Activated naive CD8-positive, alpha-beta T cell (primary cell): Measurements from ENCODE around the gene ARSA.

Experiments
- H3K27ac Mint-ChIP-seq: one replicate; pipeline ENCODE4 v1.8.0; 2021; ENCODE audit warnings: mixed read lengths
- H3K27me3 Mint-ChIP-seq: one replicate; pipeline ENCODE4 v1.8.0; 2021; ENCODE audit warnings: mixed read lengths
- H3K36me3 Mint-ChIP-seq: one replicate; pipeline ENCODE4 v1.8.0; 2021; ENCODE audit warnings: mixed read lengths
- H3K4me1 Mint-ChIP-seq: one replicate; pipeline ENCODE4 v1.8.0; 2021; ENCODE audit warnings: low read depth, mixed read lengths
- H3K4me3 Mint-ChIP-seq: one replicate; pipeline ENCODE4 v1.8.0; 2021; ENCODE audit warnings: mild to moderate bottlenecking, mixed read lengths
- H3K9me3 Mint-ChIP-seq: one replicate; pipeline ENCODE4 v1.8.0; 2021; ENCODE audit warnings: low read depth, mixed read lengths

Gene ARSA

GRCh38 chr22:50584106-50585096 lies 43.6 kb downstream of the ARSA start:
- H3K36me3 Mint-ChIP-seq, result no peaks in the 10 kb centered on the region
- no peaks in the 10 kb centered on the region for H3K27me3 Mint-ChIP-seq
- H3K9me3 Mint-ChIP-seq, result no peaks in the 10 kb centered on the region
- H3K4me1 Mint-ChIP-seq, result peaks cover 20% of the 10 kb centered on the region
- H3K27ac Mint-ChIP-seq, result no peak overlapping the region
- peak overlapping the region; percentile 95 for H3K4me3 Mint-ChIP-seq

DNA sequence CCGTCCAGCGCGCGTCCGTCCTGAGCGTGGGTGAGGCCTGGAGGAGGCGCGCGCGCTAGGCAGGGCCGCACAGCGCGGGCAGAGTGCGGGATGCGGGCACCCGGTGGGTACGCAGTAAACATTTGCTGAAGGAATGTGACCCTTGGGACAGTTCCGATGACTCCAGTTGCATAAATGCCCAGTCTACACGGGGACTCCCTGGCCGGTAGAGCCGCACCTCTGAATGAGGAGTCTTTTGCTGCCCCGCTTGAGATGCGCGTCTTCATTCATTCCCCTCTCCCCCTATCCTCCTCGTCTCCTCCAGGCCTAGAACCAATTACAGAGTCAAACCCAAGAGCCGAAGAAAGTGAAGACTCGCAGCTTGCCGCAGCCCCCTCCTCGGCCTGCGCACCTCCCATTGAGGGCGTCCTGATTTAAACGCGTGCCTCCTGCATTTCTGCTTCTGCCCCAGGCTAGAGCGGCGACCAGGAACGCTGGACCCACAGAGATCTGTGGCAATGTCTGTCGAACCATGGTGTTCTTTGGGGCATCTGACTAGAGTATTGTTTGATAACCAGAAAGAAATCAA lies 44.6 kb downstream of the ARSA start:
- Mint-ChIP-seq H3K4me1 (peaks cover 20% of the 10 kb centered on the region), H3K4me3 (peak overlapping the region; percentile 95), H3K27ac (peak overlapping the region; percentile 83), H3K36me3 (no peaks in the 10 kb centered on the region), H3K9me3 (no peaks in the 10 kb centered on the region), H3K27me3 (no peaks in the 10 kb centered on the region)

GRCh38 chr22:50582493-50583293 lies 45.3 kb downstream of the ARSA start, which contains the start of gene CHKB:
CHKB (minus strand) TSS chr22:50582849; CDS start chr22:50582781, 68 bp downstream.
- peak within 1 kb of the TSS; percentile 87 for H3K27ac Mint-ChIP-seq
- no peaks in the 10 kb centered on the region for H3K9me3 Mint-ChIP-seq
- H3K4me3 Mint-ChIP-seq, result peak within 1 kb of the TSS; percentile 95
- H3K4me1 Mint-ChIP-seq, result peaks cover 20% of the 10 kb centered on the region
- no peaks in the 10 kb centered on the region for H3K36me3 Mint-ChIP-seq
- H3K27me3 Mint-ChIP-seq, result no peaks in the 10 kb centered on the region

GRCh38 chr22:50581950-50582492 lies 45.9 kb downstream of the ARSA start:
- Mint-ChIP-seq H3K4me1 (peaks cover 25% of the 10 kb centered on the region), H3K36me3 (no peaks in the 10 kb centered on the region), H3K27me3 (no peaks in the 10 kb centered on the region), H3K9me3 (no peaks in the 10 kb centered on the region), H3K27ac (peak overlapping the region; percentile 70), H3K4me3 (peak overlapping the region; percentile 95)

DNA sequence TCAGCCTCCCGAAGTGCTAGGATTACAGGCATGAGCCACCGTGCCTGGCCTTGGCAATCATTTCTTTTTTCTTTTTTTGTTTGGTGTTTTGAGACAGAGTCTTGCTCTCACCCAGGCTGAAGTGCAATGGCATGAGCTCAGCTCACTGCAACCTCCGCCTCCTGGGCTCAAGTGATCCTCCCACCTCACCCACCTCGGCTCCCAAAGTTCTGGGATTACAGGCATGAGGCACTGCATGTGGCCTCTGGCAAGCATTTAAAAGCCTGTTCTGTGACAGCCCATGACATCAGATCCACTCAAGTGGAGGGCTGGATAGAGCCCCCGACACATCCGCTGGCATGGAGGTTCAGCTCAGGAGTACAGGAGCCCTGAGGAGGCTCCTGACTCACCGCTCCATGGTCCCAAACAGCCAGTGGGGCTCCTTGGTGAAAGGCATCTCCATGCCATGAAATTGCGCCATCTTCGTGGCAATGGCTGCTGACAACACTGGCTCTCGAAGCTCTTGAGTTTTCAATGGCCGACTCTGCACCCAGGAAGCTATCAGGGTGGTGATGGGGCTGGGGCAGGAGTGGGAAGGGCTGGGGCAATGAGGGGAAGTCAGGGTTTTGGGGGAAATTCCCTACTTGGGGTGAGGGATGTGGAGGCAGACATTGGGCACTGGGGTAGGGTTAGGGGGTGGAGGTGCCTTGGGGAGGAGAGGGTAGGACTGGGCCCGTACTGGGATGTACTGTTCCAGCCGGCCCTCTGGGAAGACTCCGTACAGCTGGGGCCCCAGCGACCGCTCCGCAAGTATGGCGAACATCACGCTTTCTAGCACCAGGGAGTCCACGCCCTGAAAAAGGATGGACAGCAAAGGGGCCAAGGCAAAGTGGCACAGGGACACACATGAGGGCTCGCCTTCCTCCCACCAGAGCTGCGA lies 46.7 kb downstream of the ARSA start:
- H3K36me3 Mint-ChIP-seq, result no peaks in the 10 kb centered on the region
- H3K9me3 Mint-ChIP-seq, result no peaks in the 10 kb centered on the region
- no peaks in the 10 kb centered on the region for H3K27me3 Mint-ChIP-seq
- H3K4me1 Mint-ChIP-seq, result peaks cover 26% of the 10 kb centered on the region
- peak overlapping the region; percentile 70 for H3K27ac Mint-ChIP-seq
- peak overlapping the region; percentile 87 for H3K4me3 Mint-ChIP-seq

- Mint-ChIP-seq H3K9me3 (no peaks in the 10 kb centered on the region), H3K4me1 (peaks cover 26% of the 10 kb centered on the region), H3K27me3 (no peaks in the 10 kb centered on the region), H3K4me3 (no peak overlapping the region), H3K36me3 (no peaks in the 10 kb centered on the region), H3K27ac (no peak overlapping the region)
These were observed 48.2 kb downstream of the ARSA start for GRCh38 chr22:50579752-50580151.

GRCh38 chr22:50578776-50579310 lies 49.1 kb downstream of the ARSA start:
- Mint-ChIP-seq H3K4me1 (peaks cover 24% of the 10 kb centered on the region), H3K36me3 (no peaks in the 10 kb centered on the region), H3K4me3 (no peak overlapping the region), H3K9me3 (no peaks in the 10 kb centered on the region), H3K27me3 (no peaks in the 10 kb centered on the region), H3K27ac (no peak overlapping the region)

GRCh38 chr22:50577987-50578775 lies 49.8 kb downstream of the ARSA start, which contains the start of gene CPT1B:
CPT1B (minus strand) TSS chr22:50578427; CDS start chr22:50577915, 512 bp downstream.
- Mint-ChIP-seq H3K9me3 (no peaks in the 10 kb centered on the region), H3K4me3 (peak within 1 kb of the TSS; percentile 17), H3K27me3 (no peaks in the 10 kb centered on the region), H3K4me1 (peaks cover 17% of the 10 kb centered on the region), H3K36me3 (no peaks in the 10 kb centered on the region), H3K27ac (no peak within 1 kb of the TSS)

GRCh38 chr22:50577697-50577986 lies 50.3 kb downstream of the ARSA start:
- Mint-ChIP-seq H3K27me3 (no peaks in the 10 kb centered on the region), H3K9me3 (no peaks in the 10 kb centered on the region), H3K4me1 (peaks cover 17% of the 10 kb centered on the region), H3K27ac (no peak overlapping the region), H3K36me3 (no peaks in the 10 kb centered on the region), H3K4me3 (peak overlapping the region; percentile 17)

GRCh38 chr22:50576806-50577696 lies 50.9 kb downstream of the ARSA start:
- H3K27me3 Mint-ChIP-seq, result no peaks in the 10 kb centered on the region
- peaks cover 17% of the 10 kb centered on the region for H3K4me1 Mint-ChIP-seq
- peak overlapping the region; percentile 17 for H3K4me3 Mint-ChIP-seq
- H3K36me3 Mint-ChIP-seq, result no peaks in the 10 kb centered on the region
- H3K9me3 Mint-ChIP-seq, result no peaks in the 10 kb centered on the region
- H3K27ac Mint-ChIP-seq, result no peak overlapping the region

GRCh38 chr22:50576070-50576469 lies 51.9 kb downstream of the ARSA start:
- H3K9me3 Mint-ChIP-seq, result no peaks in the 10 kb centered on the region
- peaks cover 12% of the 10 kb centered on the region for H3K4me1 Mint-ChIP-seq
- no peaks in the 10 kb centered on the region for H3K27me3 Mint-ChIP-seq
- no peak overlapping the region for H3K4me3 Mint-ChIP-seq
- no peak overlapping the region for H3K27ac Mint-ChIP-seq
- H3K36me3 Mint-ChIP-seq, result no peaks in the 10 kb centered on the region

DNA sequence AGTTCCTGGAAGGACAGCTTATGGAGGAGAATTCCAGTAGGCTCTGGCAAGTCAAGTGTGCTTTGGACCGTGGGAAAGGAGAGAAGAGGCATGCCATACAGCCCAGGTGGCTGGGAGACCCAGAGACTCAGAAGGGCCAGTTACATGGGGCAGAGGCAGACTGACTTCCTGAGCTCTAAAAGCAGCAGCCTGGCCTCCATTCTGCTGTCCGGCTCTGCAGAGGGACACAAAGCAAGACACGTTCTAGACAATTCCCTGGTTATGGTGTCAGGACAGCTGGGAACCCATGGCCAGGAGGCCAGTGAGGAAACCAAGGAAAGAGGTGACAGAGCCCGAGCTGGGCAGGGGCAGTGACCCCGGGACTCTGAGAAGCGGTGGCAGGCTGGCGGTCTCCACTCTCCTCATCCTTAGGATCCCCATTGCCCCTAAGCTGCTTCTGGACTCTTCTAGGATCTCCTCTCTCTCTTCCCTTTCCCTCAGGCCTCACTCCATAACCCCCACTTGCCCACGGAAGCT lies 52.5 kb downstream of the ARSA start:
- Mint-ChIP-seq H3K27me3 (no peaks in the 10 kb centered on the region), H3K36me3 (no peaks in the 10 kb centered on the region), H3K9me3 (no peaks in the 10 kb centered on the region), H3K4me3 (no peak overlapping the region), H3K4me1 (peaks cover 12% of the 10 kb centered on the region), H3K27ac (no peak overlapping the region)
